ENCODE results near the gene B3GNT7.

DNA sequence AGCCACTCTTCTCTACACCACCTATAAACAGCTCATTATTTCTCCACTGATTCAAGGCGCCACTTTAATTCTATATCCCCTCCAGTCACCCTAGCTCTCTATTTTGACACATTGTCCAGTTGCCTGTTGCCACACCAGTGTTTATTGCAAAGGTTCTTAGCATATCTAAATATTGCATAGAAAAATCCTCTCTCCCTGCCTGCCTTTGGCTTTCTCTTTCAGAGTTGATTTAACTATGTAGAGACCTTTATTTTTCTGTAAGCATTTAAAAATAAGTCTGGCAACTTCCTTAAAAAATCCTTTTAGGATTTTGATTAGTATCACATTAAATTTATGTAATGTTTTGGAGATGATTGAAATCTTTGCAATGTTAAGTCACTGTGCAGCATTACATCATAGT lies 47.9 kb upstream of the B3GNT7 start:
- TF ChIP-seq, protein P1, sequence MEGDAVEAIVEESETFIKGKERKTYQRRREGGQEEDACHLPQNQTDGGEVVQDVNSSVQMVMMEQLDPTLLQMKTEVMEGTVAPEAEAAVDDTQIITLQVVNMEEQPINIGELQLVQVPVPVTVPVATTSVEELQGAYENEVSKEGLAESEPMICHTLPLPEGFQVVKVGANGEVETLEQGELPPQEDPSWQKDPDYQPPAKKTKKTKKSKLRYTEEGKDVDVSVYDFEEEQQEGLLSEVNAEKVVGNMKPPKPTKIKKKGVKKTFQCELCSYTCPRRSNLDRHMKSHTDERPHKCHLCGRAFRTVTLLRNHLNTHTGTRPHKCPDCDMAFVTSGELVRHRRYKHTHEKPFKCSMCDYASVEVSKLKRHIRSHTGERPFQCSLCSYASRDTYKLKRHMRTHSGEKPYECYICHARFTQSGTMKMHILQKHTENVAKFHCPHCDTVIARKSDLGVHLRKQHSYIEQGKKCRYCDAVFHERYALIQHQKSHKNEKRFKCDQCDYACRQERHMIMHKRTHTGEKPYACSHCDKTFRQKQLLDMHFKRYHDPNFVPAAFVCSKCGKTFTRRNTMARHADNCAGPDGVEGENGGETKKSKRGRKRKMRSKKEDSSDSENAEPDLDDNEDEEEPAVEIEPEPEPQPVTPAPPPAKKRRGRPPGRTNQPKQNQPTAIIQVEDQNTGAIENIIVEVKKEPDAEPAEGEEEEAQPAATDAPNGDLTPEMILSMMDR (IDR thresholded peaks at IDR 0.05; ENCODE audit: low read depth, low read length, missing input control), result no peak
- TF ChIP-seq, protein P2, sequence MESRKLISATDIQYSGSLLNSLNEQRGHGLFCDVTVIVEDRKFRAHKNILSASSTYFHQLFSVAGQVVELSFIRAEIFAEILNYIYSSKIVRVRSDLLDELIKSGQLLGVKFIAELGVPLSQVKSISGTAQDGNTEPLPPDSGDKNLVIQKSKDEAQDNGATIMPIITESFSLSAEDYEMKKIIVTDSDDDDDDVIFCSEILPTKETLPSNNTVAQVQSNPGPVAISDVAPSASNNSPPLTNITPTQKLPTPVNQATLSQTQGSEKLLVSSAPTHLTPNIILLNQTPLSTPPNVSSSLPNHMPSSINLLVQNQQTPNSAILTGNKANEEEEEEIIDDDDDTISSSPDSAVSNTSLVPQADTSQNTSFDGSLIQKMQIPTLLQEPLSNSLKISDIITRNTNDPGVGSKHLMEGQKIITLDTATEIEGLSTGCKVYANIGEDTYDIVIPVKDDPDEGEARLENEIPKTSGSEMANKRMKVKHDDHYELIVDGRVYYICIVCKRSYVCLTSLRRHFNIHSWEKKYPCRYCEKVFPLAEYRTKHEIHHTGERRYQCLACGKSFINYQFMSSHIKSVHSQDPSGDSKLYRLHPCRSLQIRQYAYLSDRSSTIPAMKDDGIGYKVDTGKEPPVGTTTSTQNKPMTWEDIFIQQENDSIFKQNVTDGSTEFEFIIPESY (IDR thresholded peaks at IDR 0.05), result no peak
- TF ChIP-seq, protein P3, sequence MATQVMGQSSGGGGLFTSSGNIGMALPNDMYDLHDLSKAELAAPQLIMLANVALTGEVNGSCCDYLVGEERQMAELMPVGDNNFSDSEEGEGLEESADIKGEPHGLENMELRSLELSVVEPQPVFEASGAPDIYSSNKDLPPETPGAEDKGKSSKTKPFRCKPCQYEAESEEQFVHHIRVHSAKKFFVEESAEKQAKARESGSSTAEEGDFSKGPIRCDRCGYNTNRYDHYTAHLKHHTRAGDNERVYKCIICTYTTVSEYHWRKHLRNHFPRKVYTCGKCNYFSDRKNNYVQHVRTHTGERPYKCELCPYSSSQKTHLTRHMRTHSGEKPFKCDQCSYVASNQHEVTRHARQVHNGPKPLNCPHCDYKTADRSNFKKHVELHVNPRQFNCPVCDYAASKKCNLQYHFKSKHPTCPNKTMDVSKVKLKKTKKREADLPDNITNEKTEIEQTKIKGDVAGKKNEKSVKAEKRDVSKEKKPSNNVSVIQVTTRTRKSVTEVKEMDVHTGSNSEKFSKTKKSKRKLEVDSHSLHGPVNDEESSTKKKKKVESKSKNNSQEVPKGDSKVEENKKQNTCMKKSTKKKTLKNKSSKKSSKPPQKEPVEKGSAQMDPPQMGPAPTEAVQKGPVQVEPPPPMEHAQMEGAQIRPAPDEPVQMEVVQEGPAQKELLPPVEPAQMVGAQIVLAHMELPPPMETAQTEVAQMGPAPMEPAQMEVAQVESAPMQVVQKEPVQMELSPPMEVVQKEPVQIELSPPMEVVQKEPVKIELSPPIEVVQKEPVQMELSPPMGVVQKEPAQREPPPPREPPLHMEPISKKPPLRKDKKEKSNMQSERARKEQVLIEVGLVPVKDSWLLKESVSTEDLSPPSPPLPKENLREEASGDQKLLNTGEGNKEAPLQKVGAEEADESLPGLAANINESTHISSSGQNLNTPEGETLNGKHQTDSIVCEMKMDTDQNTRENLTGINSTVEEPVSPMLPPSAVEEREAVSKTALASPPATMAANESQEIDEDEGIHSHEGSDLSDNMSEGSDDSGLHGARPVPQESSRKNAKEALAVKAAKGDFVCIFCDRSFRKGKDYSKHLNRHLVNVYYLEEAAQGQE (IDR thresholded peaks at IDR 0.05), result no peak
- TF ChIP-seq JUND (IDR thresholded peaks at IDR 0.05) (no peak), YY1 (IDR thresholded peaks at IDR 0.05) (no peak)
- TF ChIP-seq, protein P4, sequence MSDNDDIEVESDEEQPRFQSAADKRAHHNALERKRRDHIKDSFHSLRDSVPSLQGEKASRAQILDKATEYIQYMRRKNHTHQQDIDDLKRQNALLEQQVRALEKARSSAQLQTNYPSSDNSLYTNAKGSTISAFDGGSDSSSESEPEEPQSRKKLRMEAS (IDR thresholded peaks at IDR 0.05), result no peak

Measured in liver (tissue), 3 donors.